ENCODE measurements around the gene BST1.

GRCh38 chr4:15781427-15782095, 78.7 kb downstream of the BST1 start:
- TF ChIP-seq EZH2 (IDR thresholded peaks at IDR 0.05; ENCODE audit: low read depth, unreplicated experiment) (no peak), CTCF (conservative IDR thresholded peaks at IDR 0.05; ENCODE audit: low read depth in 2 of 2) (no peak), ZNF462 (CRISPR knock-in tag; IDR thresholded peaks at IDR 0.05) (no peak), REST (IDR thresholded peaks at IDR 0.05; ENCODE audit: unreplicated experiment) (no peak), STAT1 (IDR thresholded peaks at IDR 0.05; ENCODE audit: unreplicated experiment) (no peak), EZH2phosphoT487 (IDR thresholded peaks at IDR 0.05; ENCODE audit: unreplicated experiment) (no peak), JUNB (IDR thresholded peaks at IDR 0.05; ENCODE audit: unreplicated experiment) (no peak), POLR2AphosphoS5 (IDR thresholded peaks at IDR 0.05; ENCODE audit: low read depth) (no peak)

Measured in GM23338 (cell line).